ENCODE measurements around the gene ZNF282.

Gene ZNF282

DNA sequence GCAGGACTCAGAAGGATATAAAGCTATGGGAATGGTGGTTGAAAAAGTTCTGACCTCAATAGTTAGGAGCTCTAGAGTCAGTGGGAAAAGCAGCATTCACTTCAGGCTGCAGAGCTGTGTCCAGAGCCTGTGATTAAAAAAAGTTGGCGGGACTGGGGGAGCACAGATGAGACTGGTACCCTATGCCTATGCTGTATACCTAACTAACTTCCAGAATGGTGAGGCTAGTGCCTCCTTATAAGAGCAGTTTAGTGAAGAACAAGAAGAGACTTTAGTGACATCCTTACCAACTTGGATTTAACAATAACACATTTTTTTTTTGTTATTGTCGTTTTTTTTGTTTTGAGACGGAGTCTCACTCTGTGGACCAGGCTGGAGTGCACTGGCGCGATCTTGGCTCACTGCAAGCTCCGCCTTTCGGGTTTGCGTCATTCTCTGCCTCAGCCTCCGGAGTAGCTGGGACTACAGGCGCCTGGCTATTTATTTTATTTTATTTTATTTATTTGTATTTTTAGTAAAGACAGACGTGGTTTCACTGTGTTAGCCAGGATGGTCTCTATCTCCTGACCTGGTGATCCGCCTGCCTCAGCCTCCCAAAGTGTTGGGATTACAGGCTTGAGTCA is 6.6 kb upstream of the ZNF282 start:
- in situ Hi-C loops (cut with HindIII; ENCODE audit: low sequenced_read_pairs): no loop called here

DNA sequence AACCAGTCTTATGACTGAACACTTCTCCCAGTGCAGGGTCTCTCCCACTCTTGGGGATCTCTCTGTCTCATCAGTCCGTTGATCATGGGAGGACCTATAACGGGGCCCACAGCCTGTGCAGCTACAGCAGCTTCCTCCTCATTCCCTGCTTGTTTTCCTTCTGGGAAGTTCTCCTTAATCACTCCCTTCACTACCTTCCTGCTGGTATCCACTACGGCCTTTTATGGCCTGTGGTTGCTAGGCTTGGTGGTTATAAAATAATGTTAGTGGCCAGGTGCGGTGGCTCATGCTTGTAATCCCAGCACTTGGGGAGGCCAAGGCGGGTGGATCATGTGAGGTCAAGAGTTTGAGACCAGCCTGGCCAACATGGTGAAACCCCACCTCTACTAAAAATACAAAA is 3.5 kb upstream of the ZNF282 start:
- no peak overlapping the region for H3K4me3 ChIP-seq (ENCODE audit: low read depth, low read length)
- in situ Hi-C loops (cut with HindIII; ENCODE audit: low sequenced_read_pairs): no loop called here
- no peak for DNase-seq (ENCODE audit: low read depth, low spot score)
- TF ChIP-seq, protein P1, sequence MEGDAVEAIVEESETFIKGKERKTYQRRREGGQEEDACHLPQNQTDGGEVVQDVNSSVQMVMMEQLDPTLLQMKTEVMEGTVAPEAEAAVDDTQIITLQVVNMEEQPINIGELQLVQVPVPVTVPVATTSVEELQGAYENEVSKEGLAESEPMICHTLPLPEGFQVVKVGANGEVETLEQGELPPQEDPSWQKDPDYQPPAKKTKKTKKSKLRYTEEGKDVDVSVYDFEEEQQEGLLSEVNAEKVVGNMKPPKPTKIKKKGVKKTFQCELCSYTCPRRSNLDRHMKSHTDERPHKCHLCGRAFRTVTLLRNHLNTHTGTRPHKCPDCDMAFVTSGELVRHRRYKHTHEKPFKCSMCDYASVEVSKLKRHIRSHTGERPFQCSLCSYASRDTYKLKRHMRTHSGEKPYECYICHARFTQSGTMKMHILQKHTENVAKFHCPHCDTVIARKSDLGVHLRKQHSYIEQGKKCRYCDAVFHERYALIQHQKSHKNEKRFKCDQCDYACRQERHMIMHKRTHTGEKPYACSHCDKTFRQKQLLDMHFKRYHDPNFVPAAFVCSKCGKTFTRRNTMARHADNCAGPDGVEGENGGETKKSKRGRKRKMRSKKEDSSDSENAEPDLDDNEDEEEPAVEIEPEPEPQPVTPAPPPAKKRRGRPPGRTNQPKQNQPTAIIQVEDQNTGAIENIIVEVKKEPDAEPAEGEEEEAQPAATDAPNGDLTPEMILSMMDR (IDR thresholded peaks at IDR 0.05; ENCODE audit: low read depth, low read length): no peak

More for the DNA sequence above, 6.6 kb upstream of the ZNF282 start:
- no peak overlapping the region for H3K4me3 ChIP-seq (ENCODE audit: low read depth, low read length)
- TF ChIP-seq, protein P1 (IDR thresholded peaks at IDR 0.05; ENCODE audit: low read depth, low read length): no peak
- no peak for DNase-seq (ENCODE audit: low read depth, low spot score)

DNA sequence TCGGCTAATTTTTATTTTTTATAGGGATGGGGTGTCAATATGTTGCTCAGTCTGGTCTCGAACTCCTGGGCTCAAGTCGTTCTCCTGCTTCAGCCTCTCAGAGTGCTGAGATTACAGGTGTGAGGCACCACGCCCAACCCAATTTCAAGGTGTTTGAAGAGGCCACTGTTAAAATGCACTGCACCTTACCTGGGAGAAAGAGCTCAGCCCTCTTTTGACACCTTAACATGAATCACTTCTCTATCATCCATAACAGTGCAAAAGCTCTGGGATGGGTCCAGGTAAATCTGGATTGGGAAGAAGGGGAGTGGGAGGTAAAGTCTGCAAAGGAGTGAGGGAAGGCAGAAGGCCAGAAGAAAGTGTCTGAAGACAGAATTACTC is 557 bp upstream of the ZNF282 start:
- DNase-seq (ENCODE audit: low read depth, low spot score): no peak
- in situ Hi-C loops (cut with HindIII; ENCODE audit: low sequenced_read_pairs): no loop called here
- TF ChIP-seq, protein P1 (IDR thresholded peaks at IDR 0.05; ENCODE audit: low read depth, low read length): no peak
- peak overlapping the region; percentile 68 for H3K4me3 ChIP-seq (ENCODE audit: low read depth, low read length)

DNA sequence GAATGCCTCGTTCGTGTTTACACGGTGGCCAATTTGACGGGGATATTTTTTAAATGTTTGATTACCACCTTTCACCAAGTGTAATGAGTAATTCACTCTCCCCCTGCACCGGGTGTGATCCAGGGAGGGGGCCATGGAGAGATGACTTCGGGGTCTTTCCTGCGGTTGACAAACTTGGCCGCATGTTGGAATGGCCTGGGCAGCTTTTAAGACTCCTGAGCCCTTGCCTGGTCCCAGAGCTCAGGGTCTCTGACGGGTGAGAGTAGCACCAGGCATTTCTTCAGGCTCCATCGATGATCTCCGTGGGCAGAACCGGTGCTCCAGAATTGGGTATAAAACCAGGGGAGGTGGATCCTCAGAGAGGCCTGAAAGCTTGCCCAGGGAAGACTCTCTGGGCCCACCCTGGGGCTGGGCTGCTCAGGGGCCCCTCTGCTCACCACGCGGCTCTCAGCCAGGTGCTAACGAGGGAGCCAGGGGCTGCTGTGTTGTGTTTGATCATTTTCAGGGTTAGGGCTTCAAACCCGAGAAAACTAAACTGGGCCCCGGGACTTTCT is 882 bp downstream of the ZNF282 start:
- no peak for DNase-seq (ENCODE audit: low read depth, low spot score)
- H3K4me3 ChIP-seq (ENCODE audit: low read depth, low read length): peak overlapping the region; percentile 68
- TF ChIP-seq, protein P1 (IDR thresholded peaks at IDR 0.05; ENCODE audit: low read depth, low read length): no peak
- in situ Hi-C loops (cut with HindIII; ENCODE audit: low sequenced_read_pairs): no loop called here

DNA sequence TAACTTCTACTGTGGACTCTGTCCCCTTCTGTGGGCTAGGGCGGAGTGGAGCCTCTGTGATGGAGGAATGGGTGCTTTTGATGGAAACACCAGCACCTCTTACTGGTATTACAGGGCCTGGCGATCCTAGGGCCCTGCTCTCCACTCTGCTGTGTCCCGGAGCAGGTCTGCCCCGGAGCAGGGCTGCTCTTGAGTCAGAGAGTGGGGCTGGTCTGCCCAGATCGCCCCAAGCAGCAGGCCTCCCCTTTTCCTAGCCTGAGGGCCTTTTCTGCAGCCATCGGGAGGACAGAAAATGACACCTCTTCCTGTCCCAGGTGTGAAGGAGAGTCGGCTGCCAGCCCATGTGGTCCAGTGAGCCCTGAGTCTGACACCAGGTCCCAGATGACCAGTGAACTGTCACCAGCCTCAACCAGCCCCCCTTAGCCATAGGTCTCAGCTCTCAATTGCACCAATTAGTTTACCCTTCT is 1.4 kb downstream of the ZNF282 start:
- TF ChIP-seq, protein P1 (IDR thresholded peaks at IDR 0.05; ENCODE audit: low read depth, low read length): no peak
- DNase-seq (ENCODE audit: low read depth, low spot score): no peak
- in situ Hi-C loops (cut with HindIII; ENCODE audit: low sequenced_read_pairs): no loop called here
- peak overlapping the region; percentile 68 for H3K4me3 ChIP-seq (ENCODE audit: low read depth, low read length)

DNA sequence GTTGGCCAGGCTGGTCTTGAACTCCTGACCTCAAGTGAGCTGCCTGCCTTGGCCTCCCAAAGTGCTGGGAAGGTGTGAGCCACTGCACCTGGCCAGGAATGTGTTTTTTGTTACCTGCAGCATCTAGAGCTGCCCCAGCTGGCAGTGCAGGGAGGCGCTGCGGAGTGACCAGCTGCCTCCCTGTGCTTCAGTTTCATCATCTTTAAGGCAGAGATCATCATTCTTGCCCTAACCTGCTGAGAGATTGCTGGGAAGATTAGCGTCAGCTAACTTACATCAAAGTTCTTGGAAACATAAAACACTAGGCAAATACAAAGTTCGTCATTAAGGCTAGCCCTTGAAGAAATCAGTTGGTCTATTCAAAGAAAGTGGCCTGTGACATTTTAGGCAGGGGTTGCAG is 2.3 kb downstream of the ZNF282 start:
- TF ChIP-seq, protein P1 (IDR thresholded peaks at IDR 0.05; ENCODE audit: low read depth, low read length): no peak
- no peak for DNase-seq (ENCODE audit: low read depth, low spot score)
- in situ Hi-C loops (cut with HindIII; ENCODE audit: low sequenced_read_pairs): no loop called here
- H3K4me3 ChIP-seq (ENCODE audit: low read depth, low read length): no peak overlapping the region
